Tibial nerve (tissue), 4 donors: ENCODE measurements around the gene GADD45G. TPM values are rescaled to one million over a fixed set of nuclear protein-coding genes. Genes with fewer than 3 reads are reported as not detected.

ENCODE experiments used
- DNase-seq, 2 donors: peaks; one replicate each; pipeline ENCODE4 v3.0.0-alpha.2; 2019; ENCODE audit warnings: low spot score in 2 of 2
- H3K27ac ChIP-seq, 4 donors: fragments of 200-600 bp; sonication (generic) in 3 of 4; one replicate each; pipeline ENCODE4 v1.5.1; 2017 to 2019; ENCODE audit warnings: mild to moderate bottlenecking in 1 of 4
- H3K27me3 ChIP-seq, 2 donors: fragments of 200-600 bp; sonication (generic) in 1 of 2; one replicate each; pipeline versions ENCODE4 v1.5.1 to v1.6.0; 2017 to 2019
- H3K36me3 ChIP-seq, 3 donors: fragments of 200-600 bp; sonication (generic); one replicate each; pipeline ENCODE4 v1.5.1; 2018 to 2019
- H3K4me1 ChIP-seq, 4 donors: fragments of 200-600 bp; sonication (generic) in 3 of 4; one replicate each; pipeline ENCODE4 v1.5.1; 2017 to 2019
- H3K4me3 ChIP-seq, 4 donors: fragments of 200-600 bp; sonication (generic) in 3 of 4; one replicate each; pipeline ENCODE4 v1.5.1; 2017 to 2019; ENCODE audit warnings: mild to moderate bottlenecking in 1 of 4, moderate library complexity in 1 of 4
- H3K9me3 ChIP-seq, 4 donors: fragments of 200-600 bp; sonication (generic) in 3 of 4; one replicate each; pipeline ENCODE4 v1.5.1; 2017 to 2019
- EP300 ChIP-seq, 2 donors: sonication (generic); formaldehyde crosslinking; IDR thresholded peaks; one replicate each; pipeline ENCODE4 v1.6.1; 2017; ENCODE audit warnings: antibody characterized with exemption in 2 of 2, mild to moderate bottlenecking in 1 of 2
- POLR2A ChIP-seq, 2 donors: fragments of 450-650 bp; IDR thresholded peaks; one replicate each; pipeline ENCODE4 v1.6.1; 2017; ENCODE audit warnings: antibody characterized with exemption in 2 of 2, mild to moderate bottlenecking in 2 of 2, moderate library complexity in 2 of 2
- WGBS, 2 donors: methylation state at CpG; one replicate each; pipeline ENCODE4 v1.1.5; 2018; 5-methylcytosine and 5-hydroxymethylcytosine counted together
- total RNA-seq, 4 donors: library from RNA; depleted of rRNA; stranded (reverse); fragments of >200 nt; gene quantifications; one replicate each; pipeline ENCODE4 v1.1.0, GENCODE V29; 2016
- TF ChIP-seq, protein P1 (sequence below), 5 experiments: fragments of 200-600 bp in 3 of 5; fragments of 450-650 bp in 2 of 5; sonication (generic) in 3 of 5; IDR thresholded peaks; one replicate each; pipeline ENCODE4 v1.5.1; 2016 to 2019; ENCODE audit warnings: antibody characterized with exemption in 5 of 5, mild to moderate bottlenecking in 3 of 5, moderate library complexity in 2 of 5

GADD45G gene
- total RNA-seq, 4 donors from 2014 or later: 5.7 to 45.8 (median 26.8) TPM

DNA sequence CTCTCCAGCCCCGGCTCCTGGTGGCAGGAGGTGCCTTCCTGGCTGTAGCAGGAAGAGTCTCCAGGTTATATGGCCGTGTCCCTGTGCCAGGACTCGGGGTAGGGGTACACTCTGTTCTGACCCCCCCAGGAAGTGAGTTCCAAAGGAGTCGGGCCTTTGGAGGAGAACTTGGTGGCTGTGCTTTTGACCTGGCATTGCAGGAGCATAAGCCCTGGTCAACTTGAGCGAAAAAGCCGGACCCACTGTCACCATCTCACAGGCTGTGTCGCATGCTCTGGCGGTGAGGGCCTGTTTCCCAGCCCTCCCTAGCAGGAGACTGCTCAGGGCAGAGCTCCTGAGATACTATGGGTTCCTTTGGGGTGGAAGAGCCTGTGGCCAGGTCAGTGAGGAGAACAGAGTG, 36.0 kb downstream of the GADD45G start:
- Histone ChIP-seq H3K4me1 (peaks cover 0 to 28% (median 9%) of the 10 kb centered on the region in 4 donors), H3K9me3 (no peaks in the 10 kb centered on the region), H3K36me3 (no peaks in the 10 kb centered on the region), H3K27ac (peak overlapping the region in 2 of 4 donors; percentile 36 to 80), H3K4me3 (no peak overlapping the region), H3K27me3 (no peaks in the 10 kb centered on the region)
- DNase-seq: no peak
- TF ChIP-seq EP300 (IDR thresholded peaks at IDR 0.05) (no peak), POLR2A (IDR thresholded peaks at IDR 0.05) (no peak)
- TF ChIP-seq, protein P1, sequence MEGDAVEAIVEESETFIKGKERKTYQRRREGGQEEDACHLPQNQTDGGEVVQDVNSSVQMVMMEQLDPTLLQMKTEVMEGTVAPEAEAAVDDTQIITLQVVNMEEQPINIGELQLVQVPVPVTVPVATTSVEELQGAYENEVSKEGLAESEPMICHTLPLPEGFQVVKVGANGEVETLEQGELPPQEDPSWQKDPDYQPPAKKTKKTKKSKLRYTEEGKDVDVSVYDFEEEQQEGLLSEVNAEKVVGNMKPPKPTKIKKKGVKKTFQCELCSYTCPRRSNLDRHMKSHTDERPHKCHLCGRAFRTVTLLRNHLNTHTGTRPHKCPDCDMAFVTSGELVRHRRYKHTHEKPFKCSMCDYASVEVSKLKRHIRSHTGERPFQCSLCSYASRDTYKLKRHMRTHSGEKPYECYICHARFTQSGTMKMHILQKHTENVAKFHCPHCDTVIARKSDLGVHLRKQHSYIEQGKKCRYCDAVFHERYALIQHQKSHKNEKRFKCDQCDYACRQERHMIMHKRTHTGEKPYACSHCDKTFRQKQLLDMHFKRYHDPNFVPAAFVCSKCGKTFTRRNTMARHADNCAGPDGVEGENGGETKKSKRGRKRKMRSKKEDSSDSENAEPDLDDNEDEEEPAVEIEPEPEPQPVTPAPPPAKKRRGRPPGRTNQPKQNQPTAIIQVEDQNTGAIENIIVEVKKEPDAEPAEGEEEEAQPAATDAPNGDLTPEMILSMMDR (IDR thresholded peaks at IDR 0.05): no peak
- whole genome bisulfite sequencing, 2 donors: 90 to 100% methylated on average over 8 of the region's 8 CpGs

DNA sequence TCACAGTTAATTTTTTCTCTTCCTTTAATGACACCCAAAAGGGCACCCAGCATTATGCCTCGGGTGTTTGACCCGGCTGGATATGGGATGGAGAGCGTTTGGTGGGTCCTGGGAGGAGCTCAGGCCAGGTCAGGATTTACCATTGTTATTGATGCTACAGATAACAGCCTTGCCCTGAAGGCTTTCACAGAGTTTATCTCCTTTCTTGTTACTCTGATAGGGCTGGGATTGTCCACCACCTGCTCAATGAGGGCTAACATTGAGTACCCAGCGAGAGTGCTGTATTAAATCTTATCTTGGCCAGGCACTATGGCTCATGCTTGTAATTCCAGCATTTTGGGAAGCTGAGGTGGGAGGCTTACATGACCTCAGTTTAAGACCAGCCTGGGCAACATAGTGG, 37.2 kb downstream of the GADD45G start:
- no peaks in the 10 kb centered on the region for H3K27me3 ChIP-seq
- no peaks in the 10 kb centered on the region for H3K36me3 ChIP-seq
- peaks cover 0 to 27% (median 9%) of the 10 kb centered on the region in 4 donors for H3K4me1 ChIP-seq
- no peaks in the 10 kb centered on the region for H3K9me3 ChIP-seq
- no peak for DNase-seq
- no peak overlapping the region for H3K27ac ChIP-seq
- no peak overlapping the region for H3K4me3 ChIP-seq
- TF ChIP-seq, protein P1 (IDR thresholded peaks at IDR 0.05): no peak
- TF ChIP-seq POLR2A (IDR thresholded peaks at IDR 0.05) (no peak), EP300 (IDR thresholded peaks at IDR 0.05) (no peak)
- 91 to 93% methylated on average over 4 of the region's 4 CpGs for WGBS, 2 donors

DNA sequence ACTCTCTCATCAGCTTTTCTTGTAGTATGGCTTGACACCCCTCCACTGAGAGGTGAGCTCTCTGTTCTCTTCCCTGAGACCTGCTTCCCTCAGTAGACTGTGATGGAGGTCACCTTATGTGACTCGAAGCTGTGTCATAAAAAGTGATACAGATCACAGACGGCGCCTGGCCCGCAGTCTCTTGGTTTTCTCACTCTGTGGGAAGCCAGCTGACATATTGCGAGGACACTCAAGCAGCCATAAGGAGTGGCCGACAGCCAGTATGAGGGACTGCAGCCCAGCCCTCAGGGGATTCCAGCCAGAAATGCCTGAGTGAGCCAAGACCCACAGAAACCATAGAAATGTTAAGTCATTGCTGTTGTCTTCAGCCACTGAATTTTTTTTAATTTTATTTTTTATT, 38.0 kb downstream of the GADD45G start:
- Histone ChIP-seq H3K4me3 (no peak overlapping the region), H3K4me1 (peaks cover 0 to 27% (median 9%) of the 10 kb centered on the region in 4 donors), H3K9me3 (no peaks in the 10 kb centered on the region), H3K27ac (no peak overlapping the region), H3K27me3 (no peaks in the 10 kb centered on the region), H3K36me3 (no peaks in the 10 kb centered on the region)
- TF ChIP-seq EP300 (IDR thresholded peaks at IDR 0.05): no peak
- TF ChIP-seq, protein P1 (IDR thresholded peaks at IDR 0.05): no peak
- no peak for TF ChIP-seq POLR2A (IDR thresholded peaks at IDR 0.05)
- DNase-seq: no peak
- WGBS, 2 donors: 83 to 86% methylated on average over 6 of the region's 6 CpGs

DNA sequence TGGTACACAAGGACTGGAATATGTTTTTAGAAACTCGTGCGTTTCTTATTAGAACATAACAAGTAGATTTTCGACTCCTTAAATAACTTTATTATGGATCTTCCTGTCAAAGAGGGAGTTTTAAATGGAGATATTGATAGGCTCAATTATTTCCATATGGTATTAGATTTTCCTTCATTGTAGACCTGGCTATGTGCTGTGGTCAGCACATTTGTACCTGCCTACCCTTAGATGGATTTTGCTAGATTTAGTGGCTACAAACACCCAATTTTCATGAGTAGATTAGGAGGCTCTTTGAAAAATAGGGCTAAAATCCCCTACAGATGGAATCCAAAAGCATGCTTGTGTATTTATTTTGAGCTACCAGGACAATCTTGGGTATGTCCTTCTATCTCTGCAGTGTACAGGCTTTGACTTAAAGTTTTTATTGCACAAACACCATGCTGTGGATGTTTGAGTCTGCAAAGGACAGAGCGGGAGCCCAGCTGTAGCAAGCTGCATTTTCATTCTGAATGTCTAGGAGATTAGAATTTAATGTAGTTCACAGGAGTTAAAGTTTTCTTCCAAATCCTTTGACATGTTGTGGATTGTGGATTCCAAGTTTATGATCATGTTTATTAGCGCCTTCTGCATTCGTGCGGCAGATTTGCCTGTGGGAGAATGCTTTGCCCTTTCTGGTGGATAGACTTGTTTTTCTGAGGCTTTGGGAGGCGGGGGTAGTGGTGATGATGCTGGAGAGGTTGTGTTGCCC, 41.6 kb downstream of the GADD45G start:
- TF ChIP-seq, protein P1 (IDR thresholded peaks at IDR 0.05): no peak
- TF ChIP-seq EP300 (IDR thresholded peaks at IDR 0.05) (no peak), POLR2A (IDR thresholded peaks at IDR 0.05) (no peak)
- H3K4me3 ChIP-seq: no peak overlapping the region
- H3K36me3 ChIP-seq: no peaks in the 10 kb centered on the region
- no peak for DNase-seq
- no peaks in the 10 kb centered on the region for H3K27me3 ChIP-seq
- H3K27ac ChIP-seq: no peak overlapping the region
- WGBS, 2 donors: 90 to 92% methylated on average over 8 of the region's 8 CpGs
- no peaks in the 10 kb centered on the region for H3K9me3 ChIP-seq
- H3K4me1 ChIP-seq: no peaks in the 10 kb centered on the region

DNA sequence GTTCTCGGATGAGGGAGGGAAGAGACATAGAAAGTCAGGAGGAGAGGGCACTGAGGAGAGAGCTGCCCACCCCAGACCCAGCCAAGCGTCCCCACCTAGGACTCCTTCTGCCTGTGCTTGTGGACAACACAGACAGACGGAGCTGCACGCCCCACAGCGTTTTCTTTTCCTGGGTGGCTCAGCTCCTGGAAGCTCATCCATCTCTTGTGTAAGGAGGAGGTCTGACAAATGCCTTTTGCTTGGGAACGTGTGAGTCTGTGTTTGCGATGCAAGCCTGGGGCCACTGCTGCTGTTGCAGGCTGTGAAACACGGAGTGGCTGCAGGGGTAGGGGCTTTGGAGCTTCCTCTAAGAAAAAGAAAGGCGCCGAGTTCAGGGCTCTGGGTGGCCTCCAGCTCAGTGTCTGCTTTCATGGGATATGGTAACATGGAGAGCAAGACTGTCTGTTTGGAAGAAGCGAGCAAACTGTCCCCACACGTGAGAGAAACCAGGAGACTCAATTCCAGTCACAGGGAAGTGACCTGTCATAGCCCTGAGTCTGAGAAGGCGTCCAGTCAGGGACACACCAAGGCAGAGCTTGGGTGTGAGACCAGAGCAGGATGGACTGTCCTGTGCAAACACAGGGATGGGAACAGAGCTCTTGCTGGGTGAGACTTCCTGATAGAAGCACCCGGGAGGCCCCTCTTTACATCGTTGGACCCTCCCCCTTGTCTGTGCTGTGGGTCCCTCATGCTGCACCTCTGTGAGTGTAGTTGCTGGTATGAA, 42.7 kb downstream of the GADD45G start:
- Histone ChIP-seq H3K27me3 (no peaks in the 10 kb centered on the region), H3K4me3 (no peak overlapping the region), H3K27ac (no peak overlapping the region), H3K36me3 (no peaks in the 10 kb centered on the region), H3K9me3 (no peaks in the 10 kb centered on the region), H3K4me1 (no peaks in the 10 kb centered on the region)
- TF ChIP-seq POLR2A (IDR thresholded peaks at IDR 0.05) (no peak), EP300 (IDR thresholded peaks at IDR 0.05) (no peak)
- TF ChIP-seq, protein P1 (IDR thresholded peaks at IDR 0.05): no peak
- WGBS, 2 donors: 73 to 76% methylated on average over 13 to 15 of the region's 15 CpGs
- no peak for DNase-seq
